ENCODE measurements around the gene TMC7. TPM values are rescaled to one million over a fixed set of nuclear protein-coding genes. Genes with fewer than 3 reads are reported as not detected.

Gene TMC7
- total RNA-seq (2022; extraction: Qiagen RNA extraction; ENCODE audit: low read depth): 7.5 to 11.0 TPM (median 9.6 TPM) in 5 replicates

GRCh38 chr16:18983565-18984434 lies at the start of gene TMC7:
Gene TMC7, plus strand, starts transcription at chr16:18983934. Its CDS starts 130 bp downstream, at chr16:18984064.

GRCh38 chr16:19067349-19068236 lies 83.9 kb downstream of the TMC7 start, which contains the start of gene COQ7:
Gene COQ7, plus strand, starts transcription at chr16:19067614. Its CDS starts 51 bp downstream, at chr16:19067665.

Other genes with a start within 250 kb of the TMC7 start
- 2,187 to 2,526 TPM (median 2,316 TPM) in 5 replicates for gene RPS15A, start 193.6 kb upstream of the TMC7 start, total RNA-seq (2022; extraction: Qiagen RNA extraction; ENCODE audit: low read depth)
- 283 to 443 TPM (median 330 TPM) in 5 replicates for gene ARL6IP1, start 182.4 kb upstream of the TMC7 start, total RNA-seq (2022; extraction: Qiagen RNA extraction; ENCODE audit: low read depth)
- gene SMG1, start 57.5 kb upstream of the TMC7 start, total RNA-seq (2022; extraction: Qiagen RNA extraction; ENCODE audit: low read depth): 17.9 to 31.5 TPM (median 27.9 TPM) in 5 replicates
- gene COQ7, start 83.7 kb downstream of the TMC7 start, total RNA-seq (2022; extraction: Qiagen RNA extraction; ENCODE audit: low read depth): 22.0 to 28.5 TPM (median 25.2 TPM) in 5 replicates
- gene ITPRIPL2, start 130.0 kb downstream of the TMC7 start, total RNA-seq (2022; extraction: Qiagen RNA extraction; ENCODE audit: low read depth): 13.5 to 19.3 TPM (median 18.2 TPM) in 5 replicates
- 9.5 to 13.0 TPM (median 11.6 TPM) in 5 replicates for gene SYT17, start 184.3 kb downstream of the TMC7 start, total RNA-seq (2022; extraction: Qiagen RNA extraction; ENCODE audit: low read depth)